ENCODE results near the gene SLC38A8.

DNA sequence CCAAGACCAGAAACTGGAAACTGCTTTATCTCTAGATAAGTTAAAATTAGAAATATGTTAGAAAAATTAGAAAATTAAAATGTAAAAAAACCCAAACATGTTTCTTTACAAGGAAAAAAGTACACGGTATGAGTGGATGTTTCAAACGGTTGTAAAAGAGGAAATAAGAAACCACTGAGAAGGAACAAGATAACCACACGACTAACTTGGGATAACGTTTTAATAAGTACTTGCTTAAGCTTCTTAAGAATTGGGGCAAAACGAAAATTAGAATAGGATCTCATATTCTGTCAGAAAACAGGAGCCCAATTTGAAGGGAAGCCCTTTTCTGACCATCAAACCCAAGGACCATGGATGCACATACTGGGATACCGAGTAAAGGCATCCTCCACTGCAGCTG is 43.2 kb upstream of the SLC38A8 start:
- TF ChIP-seq, protein P1, sequence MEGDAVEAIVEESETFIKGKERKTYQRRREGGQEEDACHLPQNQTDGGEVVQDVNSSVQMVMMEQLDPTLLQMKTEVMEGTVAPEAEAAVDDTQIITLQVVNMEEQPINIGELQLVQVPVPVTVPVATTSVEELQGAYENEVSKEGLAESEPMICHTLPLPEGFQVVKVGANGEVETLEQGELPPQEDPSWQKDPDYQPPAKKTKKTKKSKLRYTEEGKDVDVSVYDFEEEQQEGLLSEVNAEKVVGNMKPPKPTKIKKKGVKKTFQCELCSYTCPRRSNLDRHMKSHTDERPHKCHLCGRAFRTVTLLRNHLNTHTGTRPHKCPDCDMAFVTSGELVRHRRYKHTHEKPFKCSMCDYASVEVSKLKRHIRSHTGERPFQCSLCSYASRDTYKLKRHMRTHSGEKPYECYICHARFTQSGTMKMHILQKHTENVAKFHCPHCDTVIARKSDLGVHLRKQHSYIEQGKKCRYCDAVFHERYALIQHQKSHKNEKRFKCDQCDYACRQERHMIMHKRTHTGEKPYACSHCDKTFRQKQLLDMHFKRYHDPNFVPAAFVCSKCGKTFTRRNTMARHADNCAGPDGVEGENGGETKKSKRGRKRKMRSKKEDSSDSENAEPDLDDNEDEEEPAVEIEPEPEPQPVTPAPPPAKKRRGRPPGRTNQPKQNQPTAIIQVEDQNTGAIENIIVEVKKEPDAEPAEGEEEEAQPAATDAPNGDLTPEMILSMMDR (IDR thresholded peaks at IDR 0.05), result no peak
- TF ChIP-seq POLR2A (IDR thresholded peaks at IDR 0.05), result no peak
